DMS79 (cell line): ENCODE data around the gene WBP4.
"Not testable (repeated sequence)": the region's sequence is repeated elsewhere in the genome, so short reads cannot be mapped to it uniquely, and the experiment has no call there.

ENCODE experiments used
- DNase-seq: peaks from one replicate; lab custom pipeline; 2025; lab: John Stamatoyannopoulos, UW

Gene WBP4

DNA sequence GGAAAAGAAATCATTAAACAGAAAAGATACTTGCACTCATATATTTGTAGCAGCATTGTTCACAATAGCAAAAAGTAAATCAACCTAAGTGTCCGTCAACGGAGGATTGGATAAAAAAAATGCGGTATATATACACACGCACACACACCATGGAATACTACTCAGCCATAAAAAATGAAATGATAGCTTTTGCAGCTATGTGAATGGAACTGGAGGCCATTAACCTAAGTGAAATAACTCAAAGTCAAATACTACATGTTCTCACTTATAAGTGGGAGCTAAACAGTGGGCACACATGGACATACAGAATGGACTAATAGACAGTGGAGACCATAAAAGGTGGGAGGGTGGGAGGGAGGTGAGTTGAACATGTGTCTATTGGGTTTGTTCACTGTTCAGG lies 18.4 kb downstream of the WBP4 start:
- DNase-seq = no peak

DNA sequence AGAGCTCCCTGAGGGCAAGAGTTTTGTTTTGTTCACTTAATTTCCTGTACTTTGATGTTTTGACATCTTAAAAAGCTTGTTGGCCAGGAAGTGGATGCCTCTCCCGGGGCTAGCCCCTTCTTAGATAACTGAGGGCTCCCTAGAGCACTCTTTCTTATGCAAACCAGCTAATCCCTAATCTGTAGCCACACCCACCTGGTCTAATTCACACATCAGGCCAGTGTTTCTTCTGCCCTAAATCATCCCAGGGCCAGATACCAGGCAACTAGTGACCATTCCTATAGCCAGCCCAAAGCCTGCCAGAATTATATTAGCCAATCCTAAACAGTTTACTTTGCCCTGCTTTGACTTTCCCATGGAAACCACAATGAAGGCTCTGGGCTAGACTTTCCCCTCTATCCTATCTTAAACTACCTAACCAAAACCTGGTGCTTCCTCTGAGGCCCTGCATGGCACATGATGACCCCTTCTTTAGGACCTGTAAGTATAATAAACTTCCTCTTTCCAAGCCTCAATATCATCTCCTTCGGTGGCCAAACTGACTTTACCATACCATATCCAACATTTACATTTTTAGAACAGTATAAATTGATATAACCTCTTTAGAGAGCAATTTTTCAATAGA lies 24.8 kb downstream of the WBP4 start:
- DNase-seq = no peak

DNA sequence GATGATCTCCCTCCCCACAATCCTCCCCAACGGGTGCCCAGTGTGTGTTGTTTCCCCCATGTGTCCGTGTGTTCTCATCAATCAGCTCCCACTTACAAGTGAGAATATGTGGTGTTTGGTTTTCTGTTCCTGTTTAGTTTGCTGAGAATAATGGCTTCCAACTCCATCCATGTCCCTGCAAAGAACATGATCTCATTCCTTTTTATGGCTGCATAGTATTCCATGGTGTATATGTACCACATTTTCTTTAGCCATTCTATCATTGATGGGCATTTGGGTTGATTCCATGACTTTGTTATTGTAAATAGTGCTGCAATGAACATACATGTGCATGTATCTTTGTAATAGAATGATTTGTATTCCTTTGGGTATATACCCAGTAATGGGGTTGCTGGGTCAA lies 34.4 kb downstream of the WBP4 start:
- not testable (repeated sequence) for DNase-seq

DNA sequence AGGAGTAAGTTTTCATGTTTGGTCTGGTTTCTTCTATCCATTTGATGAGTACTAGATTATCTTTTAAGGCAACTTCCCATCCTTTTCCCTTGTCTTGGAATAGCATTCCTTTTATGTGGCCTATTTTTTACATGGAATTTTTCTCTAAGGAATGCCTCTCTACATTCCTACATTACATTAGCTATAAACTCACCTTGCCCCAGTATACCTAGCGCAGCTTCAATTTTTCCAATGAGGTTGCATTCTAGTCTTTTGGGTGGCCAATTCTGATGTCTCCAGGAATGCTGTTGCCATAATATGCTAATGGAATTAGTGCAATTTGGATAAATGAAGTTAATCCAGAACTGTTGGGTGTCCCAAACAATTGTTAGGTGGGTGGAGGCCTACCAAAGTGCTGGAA lies 37.5 kb downstream of the WBP4 start:
- DNase-seq = no peak

DNA sequence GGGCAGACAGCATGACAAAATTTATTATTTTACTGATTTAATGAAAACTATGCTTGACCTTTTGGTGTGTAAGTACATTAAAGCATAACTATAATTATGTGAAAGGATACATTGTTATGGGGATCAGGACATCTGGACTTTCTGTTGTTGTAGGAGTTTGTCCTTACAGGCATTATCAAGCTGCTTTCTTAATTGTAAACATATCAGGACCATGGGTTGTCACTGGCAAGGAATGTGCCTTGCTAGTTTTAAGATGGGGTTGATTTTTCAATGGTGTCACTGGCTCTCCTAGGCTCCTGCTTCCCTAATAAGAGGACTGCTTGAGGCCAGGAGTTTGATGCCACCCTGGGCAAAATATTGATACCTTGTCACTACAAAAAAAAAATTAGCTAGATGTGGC lies 38.7 kb downstream of the WBP4 start:
- DNase-seq = no peak

DNA sequence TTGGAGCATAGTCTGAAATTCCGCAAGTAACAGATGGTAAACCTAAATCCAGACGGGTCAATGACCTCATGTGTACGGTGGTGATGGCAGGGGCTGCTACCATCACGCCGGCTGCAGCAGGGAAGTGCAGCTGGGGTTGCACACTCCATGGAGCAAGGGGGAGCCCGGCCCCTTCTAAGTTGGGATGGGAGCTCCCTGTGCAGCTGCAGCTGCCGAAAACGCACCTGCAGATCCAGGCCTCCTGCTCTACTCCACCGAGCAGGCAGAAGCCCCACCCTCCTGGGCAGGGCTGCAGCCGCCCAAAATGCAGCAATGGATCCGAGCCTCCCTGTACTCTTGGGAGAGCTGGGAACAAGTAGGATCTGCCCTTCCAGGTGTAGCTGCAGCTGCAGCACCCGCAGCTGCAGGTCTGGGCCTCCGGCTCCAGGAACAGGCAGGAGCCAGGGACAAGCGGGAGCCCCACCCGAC lies 45.8 kb downstream of the WBP4 start:
- DNase-seq = no peak

DNA sequence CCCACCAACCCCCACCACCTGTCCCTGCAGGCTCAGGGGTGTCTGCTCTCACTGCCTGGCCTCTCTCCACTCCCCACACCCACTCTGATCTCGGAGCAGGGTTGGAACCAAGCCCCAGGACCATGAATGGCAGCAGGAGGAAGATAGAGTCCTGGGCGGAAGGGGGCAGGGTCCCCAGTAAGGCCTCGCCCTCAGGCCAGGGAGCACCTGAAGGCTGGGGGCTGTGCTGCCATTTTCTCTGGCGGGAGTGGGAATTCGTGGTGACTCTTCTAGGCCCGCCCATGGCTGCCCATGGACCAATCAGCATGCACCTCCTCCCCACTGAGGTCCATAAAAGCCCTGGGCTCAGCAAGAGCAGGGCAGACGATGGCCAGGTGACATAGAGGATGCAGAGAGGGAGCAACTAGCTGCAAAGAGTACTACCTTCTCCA lies 46.3 kb downstream of the WBP4 start:
- no peak for DNase-seq

DNA sequence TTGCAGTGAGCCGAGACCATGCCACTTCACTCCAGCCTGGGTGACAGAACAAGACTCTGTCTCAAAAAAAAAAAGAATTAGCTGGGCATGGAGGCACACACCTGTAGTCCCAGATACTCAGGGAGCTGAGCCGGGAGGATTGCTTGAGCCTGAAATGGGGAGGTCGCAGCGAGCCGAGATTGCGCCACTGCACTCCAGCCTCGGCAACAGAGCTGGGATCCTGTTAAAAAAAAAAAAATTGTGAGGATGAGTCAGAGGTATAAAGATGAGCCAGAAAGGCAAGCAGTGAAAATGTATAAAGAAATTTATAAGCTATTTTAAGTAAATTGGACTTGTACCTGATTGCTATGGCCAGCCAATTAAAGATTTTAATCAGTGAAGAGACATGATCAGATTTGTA lies 50.1 kb downstream of the WBP4 start:
- peak; percentile 2 for DNase-seq

DNA sequence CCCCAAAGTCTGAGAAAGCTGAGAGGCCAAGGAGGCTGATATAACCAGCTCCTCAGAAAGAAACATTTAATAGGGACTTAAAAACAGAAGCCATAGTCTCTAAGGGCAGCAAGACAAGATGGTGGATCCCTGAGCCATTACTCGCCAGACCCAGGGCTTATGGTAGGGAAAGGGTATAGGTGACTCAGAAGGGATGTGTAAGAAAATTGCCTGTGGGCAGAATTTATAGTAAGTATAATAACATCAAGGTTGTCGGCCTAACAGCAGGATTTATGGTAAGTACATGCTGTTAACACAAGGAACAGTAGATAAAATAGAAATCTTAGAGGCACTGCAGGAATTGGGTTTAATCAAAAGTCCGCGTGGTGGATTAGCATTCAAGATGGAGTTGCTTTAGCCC lies 56.6 kb downstream of the WBP4 start:
- no peak for DNase-seq

DNA sequence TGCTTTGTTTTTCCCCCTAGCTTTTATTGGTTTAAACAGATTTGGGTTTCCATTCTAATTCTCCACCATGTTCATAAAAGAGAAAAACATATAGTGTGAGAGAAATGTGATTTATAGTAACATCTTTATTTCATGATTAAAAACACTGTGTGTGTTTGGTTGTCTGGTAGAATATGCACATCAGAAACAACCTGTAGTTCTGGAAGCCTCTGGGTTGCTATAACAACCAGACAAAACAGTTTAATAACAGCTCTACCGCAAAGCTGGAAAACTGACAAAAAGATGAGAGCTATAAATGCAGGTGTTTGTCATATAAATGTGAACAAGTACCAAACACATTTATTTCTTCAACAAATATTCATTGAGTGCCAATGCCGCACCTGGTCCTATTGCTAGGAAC lies 61.5 kb downstream of the WBP4 start:
- no peak for DNase-seq

DNA sequence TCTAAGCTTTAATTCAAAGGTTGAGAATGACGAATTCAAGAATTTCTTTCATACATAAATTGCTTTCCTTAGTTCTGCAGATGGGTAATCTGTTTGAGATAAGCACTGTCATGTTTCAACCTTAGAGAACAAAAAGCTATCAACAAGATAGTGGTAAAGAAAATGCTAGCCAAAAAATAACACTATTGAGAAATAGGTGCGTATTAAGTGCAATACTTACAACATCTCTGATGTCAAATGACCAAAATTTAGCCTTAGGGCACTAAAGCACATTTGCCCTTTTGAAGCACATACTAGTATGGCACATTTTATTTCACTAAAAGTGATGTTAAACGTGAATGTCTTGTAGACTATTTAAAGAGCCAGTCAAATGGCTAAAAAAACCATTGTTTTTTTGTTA lies 66.4 kb downstream of the WBP4 start:
- DNase-seq = no peak

DNA sequence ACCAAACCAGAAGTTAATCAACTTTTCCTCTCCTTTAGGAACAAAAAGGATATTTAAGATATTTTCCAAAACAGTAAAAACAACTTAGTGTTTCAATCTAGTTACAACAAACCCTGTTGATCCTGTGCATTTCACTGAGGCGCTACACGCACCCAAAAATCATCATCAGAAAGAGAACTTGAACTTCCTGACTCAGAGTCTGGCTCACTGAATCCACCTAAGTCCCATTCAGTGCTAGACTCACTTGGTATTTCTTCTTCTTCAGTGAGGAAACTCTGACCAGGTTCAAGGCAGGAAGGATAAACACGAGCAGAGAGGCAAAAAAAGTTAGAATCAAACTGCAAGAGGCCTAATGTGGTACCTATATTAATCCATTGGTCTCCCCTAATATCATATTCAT lies 69.0 kb downstream of the WBP4 start:
- DNase-seq = no peak

DNA sequence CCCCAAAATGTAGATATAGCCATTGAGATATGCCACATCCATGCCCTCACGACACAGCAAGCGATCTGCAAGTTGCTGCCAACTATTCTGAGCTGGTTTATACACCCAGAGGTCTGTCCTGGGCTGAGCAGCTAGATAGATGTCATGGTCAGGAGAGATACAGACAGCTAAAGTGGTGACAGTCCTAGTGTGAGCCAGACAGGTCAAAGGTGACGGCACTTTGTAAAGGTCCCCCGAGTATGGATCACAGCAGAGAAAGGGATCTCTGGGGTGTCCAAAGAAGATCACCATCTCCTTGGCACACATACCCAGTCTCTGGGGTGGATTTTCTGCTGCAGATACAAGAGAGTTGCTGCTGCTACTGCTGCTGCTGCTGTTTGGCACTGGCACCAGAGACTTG lies 69.9 kb downstream of the WBP4 start:
- not testable (repeated sequence) for DNase-seq

DNA sequence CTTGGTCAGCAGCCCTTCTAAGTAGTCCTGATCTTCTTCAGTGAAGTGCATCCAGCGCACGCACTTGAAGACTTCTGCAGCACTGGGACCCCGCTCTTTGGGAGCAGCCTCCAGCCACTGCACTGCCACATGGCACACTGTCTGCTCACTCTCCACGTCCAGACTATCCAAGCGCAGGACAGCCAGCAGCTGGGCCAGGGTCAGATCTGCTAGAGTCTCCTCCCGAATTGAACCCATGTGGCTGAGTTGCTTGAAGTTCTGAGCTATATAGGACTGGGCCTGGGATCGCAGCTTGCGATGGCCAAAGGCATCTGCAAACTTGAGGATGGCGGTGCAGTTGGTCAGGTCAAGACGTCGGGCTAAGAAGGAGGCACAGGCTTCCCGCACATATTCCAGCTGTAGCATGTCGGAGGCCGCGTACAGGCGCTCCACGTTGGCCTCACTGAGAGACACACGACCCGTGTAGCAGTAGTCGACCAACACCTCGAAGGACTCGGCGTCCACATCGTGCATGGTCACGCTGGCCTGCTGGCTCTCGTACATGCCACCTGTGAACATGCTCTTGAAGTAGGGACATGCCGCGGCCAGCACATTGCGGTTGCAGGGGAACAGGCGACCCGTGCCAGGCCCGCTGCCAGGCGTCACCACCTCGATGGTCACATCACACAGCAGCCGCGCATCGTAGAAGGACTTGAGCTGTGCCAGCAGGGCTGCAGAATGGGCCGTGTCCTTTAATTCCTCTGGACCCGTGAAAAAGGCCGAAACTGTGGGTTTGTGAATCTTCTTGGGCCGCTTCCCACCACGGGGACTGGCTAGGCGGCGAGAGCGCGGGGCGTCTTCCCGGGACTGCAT lies 70.6 kb downstream of the WBP4 start:
- not testable (repeated sequence) for DNase-seq

DNA sequence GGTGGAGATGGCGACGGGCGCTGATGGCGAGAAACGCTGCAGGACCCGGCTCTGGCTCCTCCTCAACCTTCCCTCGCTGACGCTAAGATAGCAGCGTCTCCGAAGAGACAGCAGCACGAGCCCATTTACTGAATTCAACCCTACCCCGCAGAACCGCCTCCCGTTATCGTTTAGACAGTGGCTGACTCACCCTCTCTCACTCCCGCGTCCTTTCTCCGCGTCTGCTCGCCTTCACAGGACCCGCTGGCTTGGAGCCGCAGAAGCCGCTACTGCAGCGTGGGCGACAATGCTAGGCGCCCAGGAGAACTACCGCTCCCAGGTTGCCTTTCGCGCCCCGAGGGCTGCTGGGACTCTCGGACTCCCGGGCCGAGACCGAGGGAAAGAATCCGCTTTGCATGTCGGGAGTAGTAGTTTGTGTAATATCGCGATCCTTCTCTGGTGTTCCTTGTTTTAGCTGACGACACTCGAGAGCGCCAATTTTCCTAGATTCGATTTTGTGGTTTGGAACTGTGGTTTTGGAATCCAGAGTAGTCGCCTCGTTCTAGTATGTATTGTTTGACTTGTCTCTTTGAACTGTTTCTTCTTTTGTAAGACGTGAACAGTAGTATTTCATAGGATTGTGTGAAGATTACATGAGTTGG lies 71.3 kb downstream of the WBP4 start, which contains the start of gene KBTBD6:
TSS of gene KBTBD6 (minus strand) at position 291 of the 641 bp plus-strand sequence. CDS start 291 bp downstream, outside the sequence.
- DNase-seq = peak; percentile 94
